H9 (cell line): ENCODE data around the gene PRSS21. TPM values are rescaled to one million over a fixed set of nuclear protein-coding genes. Genes with fewer than 3 reads are reported as not detected.

Source experiments
- DNase-seq: peaks from one replicate; pipeline ENCODE4 v3.0.0-alpha.2; 2017
- H2AFZ ChIP-seq: one replicate; pipeline ENCODE4 v1.6.1; 2013; ENCODE audit warnings: mild to moderate bottlenecking, low read length, control low read depth, moderate library complexity
- H2AK5ac ChIP-seq: 2 replicates; pipeline ENCODE4 v1.6.1; 2013; ENCODE audit warnings: low read length, control low read depth, mixed read lengths; ENCODE audit not compliant: insufficient read length
- H2BK120ac ChIP-seq: one replicate; pipeline ENCODE4 v1.6.1; 2013; ENCODE audit warnings: low read depth, mild to moderate bottlenecking, low read length, control low read depth, inconsistent platforms; ENCODE audit not compliant: poor library complexity, severe bottlenecking
- H2BK12ac ChIP-seq: 2 replicates; pipeline ENCODE4 v1.6.1; 2013; ENCODE audit warnings: low read length, control low read depth, mixed read lengths, low read depth; ENCODE audit not compliant: insufficient read length
- H2BK15ac ChIP-seq: 2 replicates; pipeline ENCODE4 v1.6.1; 2013; ENCODE audit warnings: low read depth, low read length, control low read depth
- H2BK20ac ChIP-seq: one replicate; pipeline ENCODE4 v1.6.1; 2013; ENCODE audit warnings: low read depth, mild to moderate bottlenecking, low read length, control low read depth, inconsistent platforms; ENCODE audit not compliant: poor library complexity, severe bottlenecking
- H2BK5ac ChIP-seq: 2 replicates; pipeline ENCODE4 v1.6.1; 2013; ENCODE audit warnings: low read length, control low read depth, mixed read lengths; ENCODE audit not compliant: insufficient read length
- H3K14ac ChIP-seq: 2 replicates; pipeline ENCODE4 v1.6.1; 2013; ENCODE audit warnings: low read length, control low read depth; ENCODE audit not compliant: insufficient read depth
- H3K18ac ChIP-seq: 2 replicates; pipeline ENCODE4 v1.6.1; 2013; ENCODE audit warnings: low read depth, mild to moderate bottlenecking, mixed read lengths, low read length, control low read depth; ENCODE audit not compliant: insufficient read length
- H3K23ac ChIP-seq: 2 replicates; pipeline ENCODE4 v1.6.1; 2013; ENCODE audit warnings: low read length, control low read depth, mixed read lengths, low read depth; ENCODE audit not compliant: insufficient read length
- H3K23me2 ChIP-seq: 2 replicates; pipeline ENCODE4 v1.6.1; 2013; ENCODE audit warnings: low read depth, mild to moderate bottlenecking, mixed read lengths, low read length, control low read depth; ENCODE audit not compliant: insufficient read length, poor library complexity, severe bottlenecking
- H3K27ac ChIP-seq: 2 replicates; pipeline ENCODE4 v1.5.1; 2013; ENCODE audit warnings: low read length, control low read depth, mixed read lengths, low read depth; ENCODE audit not compliant: insufficient read length
- H3K27me3 ChIP-seq: 2 replicates; pipeline ENCODE4 v1.6.1; 2013; ENCODE audit warnings: low read length, control low read depth, inconsistent platforms; ENCODE audit not compliant: insufficient read depth
- H3K4ac ChIP-seq: 2 replicates; pipeline ENCODE4 v1.6.1; 2013; ENCODE audit warnings: low read depth, mild to moderate bottlenecking, control low read depth, inconsistent platforms, low read length, moderate library complexity
- H3K4me1 ChIP-seq: 2 replicates; pipeline ENCODE4 v1.6.1; 2013; ENCODE audit warnings: low read length, control low read depth, inconsistent platforms; ENCODE audit not compliant: insufficient read depth
- H3K4me2 ChIP-seq: 2 replicates; pipeline ENCODE4 v1.6.1; 2013; ENCODE audit warnings: low read length, control low read depth, mixed read lengths; ENCODE audit not compliant: insufficient read length, insufficient read depth
- H3K56ac ChIP-seq: 2 replicates; pipeline ENCODE4 v1.6.1; 2013; ENCODE audit warnings: low read depth, mild to moderate bottlenecking, mixed read lengths, low read length, control low read depth; ENCODE audit not compliant: insufficient read length
- H3K79me1 ChIP-seq: 2 replicates; pipeline ENCODE4 v1.6.1; 2013; ENCODE audit warnings: low read depth, mild to moderate bottlenecking, moderate library complexity, low read length, control low read depth, inconsistent platforms; ENCODE audit not compliant: insufficient read depth, poor library complexity, severe bottlenecking
- H3K79me2 ChIP-seq: 2 replicates; pipeline ENCODE4 v1.6.1; 2013; ENCODE audit warnings: low read length, control low read depth, inconsistent platforms; ENCODE audit not compliant: insufficient read depth
- H3K9ac ChIP-seq: 2 replicates; pipeline ENCODE4 v1.6.1; 2013; ENCODE audit warnings: low read length, control low read depth, mixed read lengths; ENCODE audit not compliant: insufficient read length; ENCODE audit errors: extremely low read depth
- H3K9me3 ChIP-seq: one replicate; pipeline ENCODE4 v1.6.1; 2013; ENCODE audit warnings: low read depth, low read length, inconsistent platforms; ENCODE audit not compliant: control insufficient read depth
- H3T11ph ChIP-seq: one replicate; pipeline ENCODE4 v1.6.1; 2013; ENCODE audit warnings: mild to moderate bottlenecking, low read length, control low read depth, inconsistent platforms
- H4K20me1 ChIP-seq: one replicate; pipeline ENCODE4 v1.6.1; 2013; ENCODE audit not compliant: control insufficient read depth, insufficient read length, insufficient read depth
- H4K5ac ChIP-seq: 2 replicates; pipeline ENCODE4 v1.6.1; 2013; ENCODE audit warnings: low read depth, mild to moderate bottlenecking, mixed read lengths, low read length, control low read depth; ENCODE audit not compliant: insufficient read length
- H4K8ac ChIP-seq: replicated peaks from 2 replicates; pipeline ENCODE4 v1.6.1; 2013; ENCODE audit warnings: low read length, control low read depth, mixed read lengths, low read depth; ENCODE audit not compliant: insufficient read length
- H4K91ac ChIP-seq: 2 replicates; pipeline ENCODE4 v1.6.1; 2013; ENCODE audit warnings: low read depth, mild to moderate bottlenecking, moderate library complexity, mixed read lengths, low read length, control low read depth; ENCODE audit not compliant: insufficient read length
- H3K27ac Mint-ChIP-seq, 3 experiments: 2 replicates in 2 of 3; 3 replicates in 1 of 3; pipeline ENCODE4 v1.8.0; 2020 to 2021; ENCODE audit warnings: mixed read lengths in 3 of 3, mild to moderate bottlenecking in 1 of 3, moderate library complexity in 1 of 3
- H3K27me3 Mint-ChIP-seq: 2 replicates; pipeline ENCODE4 v1.8.0; 2021; ENCODE audit warnings: low read depth, mild to moderate bottlenecking, moderate library complexity, mixed read lengths
- H3K36me3 Mint-ChIP-seq, 3 experiments: 2 replicates in 2 of 3; 3 replicates in 1 of 3; pipeline ENCODE4 v1.8.0; 2020 to 2021; ENCODE audit warnings: low read depth in 3 of 3, mixed read lengths in 3 of 3; ENCODE audit not compliant: insufficient read depth in 1 of 3
- H3K4me1 Mint-ChIP-seq, 2 experiments: 2 replicates each; pipeline ENCODE4 v1.8.0; 2020; ENCODE audit warnings: mixed read lengths in 2 of 2
- H3K4me3 Mint-ChIP-seq, 2 experiments: 2 replicates in 1 of 2; 3 replicates in 1 of 2; pipeline ENCODE4 v1.8.0; 2020 to 2021; ENCODE audit warnings: mild to moderate bottlenecking in 2 of 2, mixed read lengths in 2 of 2, moderate library complexity in 1 of 2
- H3K9me3 Mint-ChIP-seq, 2 experiments: 2 replicates in 1 of 2; 3 replicates in 1 of 2; pipeline ENCODE4 v1.8.0; 2020; ENCODE audit warnings: mild to moderate bottlenecking in 2 of 2, mixed read lengths in 2 of 2, moderate library complexity in 1 of 2
- CTCF ChIP-seq: fragments of 200-600 bp; sonication (generic); conservative IDR thresholded peaks from 3 replicates; pipeline ENCODE4 v1.8.0; 2021; ENCODE audit warnings: antibody characterized with exemption, mild to moderate bottlenecking
- WGBS: extraction: QIAGEN DNeasy Blood & Tissue Kit; methylation state at CpG from one replicate; pipeline ENCODE4 v1.1.7; 2013; ENCODE audit warnings: missing lambda C conversion rate, low lambda C conversion rate, mixed read lengths; ENCODE audit not compliant: insufficient read length; ENCODE audit errors: extremely low coverage; 5-methylcytosine and 5-hydroxymethylcytosine counted together
- total RNA-seq: library from RNA; stranded (reverse); gene quantifications from 2 replicates; pipeline ENCODE4 v1.2.1, GENCODE V29; 2021

The PRSS21 gene
- total RNA-seq, 1 experiment from 2014 or later: not detected

- Histone ChIP-seq H3K56ac (no peak overlapping the region), H3K14ac (no peak overlapping the region), H2AK5ac (no peak overlapping the region), H2AFZ (no peak overlapping the region), H2BK15ac (no peak overlapping the region), H3K9ac (no peak overlapping the region), H3K4ac (no peak overlapping the region), H3K4me1 (no peaks in the 10 kb centered on the region), H3K4me2 (no peak overlapping the region), H4K5ac (no peak overlapping the region), H2BK20ac (no peak overlapping the region), H4K91ac (no peak overlapping the region), H3K79me2 (no peaks in the 10 kb centered on the region), H4K8ac (no peak overlapping the region), H3K9me3 (no peaks in the 10 kb centered on the region), H3K27me3 (no peaks in the 10 kb centered on the region), H2BK5ac (no peak overlapping the region), H3K23ac (no peak overlapping the region), H3K27ac (no peak overlapping the region), H3K79me1 (no peaks in the 10 kb centered on the region), H3K18ac (no peak overlapping the region), H2BK12ac (no peak overlapping the region), H4K20me1 (no peaks in the 10 kb centered on the region), H3K23me2 (no peaks in the 10 kb centered on the region), H3T11ph (no peak overlapping the region), H2BK120ac (no peak overlapping the region)
- Mint-ChIP-seq H3K36me3 (no peaks in the 10 kb centered on the region), H3K4me3 (no peak overlapping the region), H3K4me1 (peaks cover 7% of the 10 kb centered on the region in 2 experiments; a peak in 3 of 4 replicates), H3K27ac (no peak overlapping the region), H3K9me3 (no peaks in the 10 kb centered on the region), H3K27me3 (peaks cover 9% of the 10 kb centered on the region)
- whole genome bisulfite sequencing: no CpG with 5 or more reads among the region's 10 CpGs
- no peak for DNase-seq
- no peak for TF ChIP-seq CTCF
Measured at GRCh38 chr16:2815299-2815771, 1.7 kb upstream of the PRSS21 start.
